ENCODE measurements around the gene CTPS2. TPM values are rescaled to one million over a fixed set of nuclear protein-coding genes. Genes with fewer than 3 reads are reported as not detected.

Gene CTPS2
- total and polyA plus RNA-seq, 10 donors, result 5.3 to 11.7 (median 9.5) TPM

GRCh38 chrX:16601885-16602284 lies 110.6 kb downstream of the CTPS2 start:
- Histone ChIP-seq H3K27ac (no peak overlapping the region), H3K4me3 (no peak overlapping the region), H3K27me3 (replicated peaks in 1 of 7) (no peaks in the 10 kb centered on the region), H3K9me3 (no peaks in the 10 kb centered on the region), H3K4me1 (no peaks in the 10 kb centered on the region), H3K36me3 (peaks cover 0 to 4% (median 0%) of the 10 kb centered on the region in 6 donors)
- TF ChIP-seq POLR2AphosphoS5 (IDR thresholded peaks at IDR 0.05) (no peak), POLR2A (IDR thresholded peaks at IDR 0.05) (no peak)
- TF ChIP-seq, protein P1, sequence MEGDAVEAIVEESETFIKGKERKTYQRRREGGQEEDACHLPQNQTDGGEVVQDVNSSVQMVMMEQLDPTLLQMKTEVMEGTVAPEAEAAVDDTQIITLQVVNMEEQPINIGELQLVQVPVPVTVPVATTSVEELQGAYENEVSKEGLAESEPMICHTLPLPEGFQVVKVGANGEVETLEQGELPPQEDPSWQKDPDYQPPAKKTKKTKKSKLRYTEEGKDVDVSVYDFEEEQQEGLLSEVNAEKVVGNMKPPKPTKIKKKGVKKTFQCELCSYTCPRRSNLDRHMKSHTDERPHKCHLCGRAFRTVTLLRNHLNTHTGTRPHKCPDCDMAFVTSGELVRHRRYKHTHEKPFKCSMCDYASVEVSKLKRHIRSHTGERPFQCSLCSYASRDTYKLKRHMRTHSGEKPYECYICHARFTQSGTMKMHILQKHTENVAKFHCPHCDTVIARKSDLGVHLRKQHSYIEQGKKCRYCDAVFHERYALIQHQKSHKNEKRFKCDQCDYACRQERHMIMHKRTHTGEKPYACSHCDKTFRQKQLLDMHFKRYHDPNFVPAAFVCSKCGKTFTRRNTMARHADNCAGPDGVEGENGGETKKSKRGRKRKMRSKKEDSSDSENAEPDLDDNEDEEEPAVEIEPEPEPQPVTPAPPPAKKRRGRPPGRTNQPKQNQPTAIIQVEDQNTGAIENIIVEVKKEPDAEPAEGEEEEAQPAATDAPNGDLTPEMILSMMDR (IDR thresholded peaks at IDR 0.05 in 8 of 11, conservative IDR thresholded peaks at IDR 0.05 in 3 of 11), result no peak
- WGBS, 5 donors, result 77 to 95% (median 91%) methylated on average over 3 to 4 of the region's 4 CpGs
- no peak for DNase-seq
- intact Hi-C loops (cut with DNase I; ENCODE audit: low total_unique reads), result no loop called here

GRCh38 chrX:16594490-16594889 lies 118.0 kb downstream of the CTPS2 start:
- H3K9me3 ChIP-seq, result peaks cover 0 to 9% (median 0%) of the 10 kb centered on the region in 8 donors
- intact Hi-C loops (cut with DNase I; ENCODE audit: low total_unique reads), result no loop called here
- H3K4me1 ChIP-seq, result no peaks in the 10 kb centered on the region
- peaks cover 0 to 4% (median 0%) of the 10 kb centered on the region in 6 donors for H3K36me3 ChIP-seq
- H3K27ac ChIP-seq, result no peak overlapping the region
- WGBS, 5 donors, result 79 to 85% (median 83%) methylated on average over 3 of the region's 3 CpGs
- DNase-seq, result no peak
- H3K4me3 ChIP-seq, result no peak overlapping the region
- H3K27me3 ChIP-seq (replicated peaks in 1 of 7), result no peaks in the 10 kb centered on the region
- TF ChIP-seq POLR2A (IDR thresholded peaks at IDR 0.05) (no peak), POLR2AphosphoS5 (IDR thresholded peaks at IDR 0.05) (no peak)
- TF ChIP-seq, protein P1 (IDR thresholded peaks at IDR 0.05 in 8 of 11, conservative IDR thresholded peaks at IDR 0.05 in 3 of 11), result no peak

- TF ChIP-seq POLR2AphosphoS5 (IDR thresholded peaks at IDR 0.05) (no peak), POLR2A (IDR thresholded peaks at IDR 0.05) (no peak)
- TF ChIP-seq, protein P1 (IDR thresholded peaks at IDR 0.05 in 8 of 11, conservative IDR thresholded peaks at IDR 0.05 in 3 of 11), result no peak
- no peak for DNase-seq
- H3K9me3 ChIP-seq, result peaks cover 0 to 9% (median 0%) of the 10 kb centered on the region in 8 donors
- intact Hi-C loops (cut with DNase I; ENCODE audit: low total_unique reads), result no loop called here
- no peak overlapping the region for H3K27ac ChIP-seq
- WGBS, 5 donors, result 47 to 71% (median 68%) methylated on average over 3 to 4 of the region's 4 CpGs
- H3K4me1 ChIP-seq, result no peaks in the 10 kb centered on the region
- H3K27me3 ChIP-seq (replicated peaks in 1 of 7), result no peaks in the 10 kb centered on the region
- no peak overlapping the region for H3K4me3 ChIP-seq
- peaks cover 0 to 8% (median 0%) of the 10 kb centered on the region in 6 donors for H3K36me3 ChIP-seq
These were observed 118.7 kb downstream of the CTPS2 start for GRCh38 chrX:16593801-16594200.

DNA sequence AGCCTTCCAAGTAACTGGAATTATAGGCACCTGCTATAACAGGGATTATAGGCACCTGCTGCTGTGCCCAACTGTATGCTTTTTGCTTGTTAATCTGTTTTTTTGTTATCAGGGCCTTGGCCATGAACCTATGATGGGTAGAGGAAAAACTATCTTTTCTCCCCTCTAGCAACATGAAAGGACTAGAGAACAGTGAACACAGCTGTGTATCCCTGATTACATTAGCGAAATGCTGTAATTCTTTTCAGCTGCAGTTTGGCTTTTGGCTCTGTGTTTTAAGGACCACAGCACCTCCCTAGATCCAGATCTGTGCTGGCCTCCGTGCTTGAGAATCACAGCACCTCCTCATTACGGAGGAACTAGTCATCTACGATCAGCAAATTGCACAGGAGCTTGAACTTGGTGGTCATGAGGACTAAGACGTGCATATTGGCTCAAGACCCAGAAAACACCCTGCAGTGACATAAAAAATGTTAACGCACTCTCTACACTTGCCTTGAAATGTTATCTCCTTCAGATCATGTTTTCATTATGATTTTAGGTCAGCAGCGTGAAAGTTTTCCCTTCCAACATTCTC lies 120.2 kb downstream of the CTPS2 start:
- no peaks in the 10 kb centered on the region for H3K4me1 ChIP-seq
- no peaks in the 10 kb centered on the region for H3K27me3 ChIP-seq (replicated peaks in 1 of 7)
- H3K27ac ChIP-seq, result no peak overlapping the region
- no peak overlapping the region for H3K4me3 ChIP-seq
- no peak for DNase-seq
- peaks cover 0 to 19% (median 0%) of the 10 kb centered on the region in 6 donors for H3K36me3 ChIP-seq
- intact Hi-C loops (cut with DNase I; ENCODE audit: low total_unique reads), result no loop called here
- TF ChIP-seq POLR2A (IDR thresholded peaks at IDR 0.05) (no peak), POLR2AphosphoS5 (IDR thresholded peaks at IDR 0.05) (no peak)
- TF ChIP-seq, protein P1 (IDR thresholded peaks at IDR 0.05 in 8 of 11, conservative IDR thresholded peaks at IDR 0.05 in 3 of 11), result no peak
- WGBS, 5 donors, result 80 to 89% (median 84%) methylated on average over 7 of the region's 7 CpGs
- H3K9me3 ChIP-seq, result peaks cover 0 to 9% (median 0%) of the 10 kb centered on the region in 8 donors

Measured in spleen (tissue), 11 donors.